PC-9 (cell line): ENCODE measurements around the gene SCART1.

Experiments used
- EZH2 ChIP-seq: fragments of 200-600 bp; sonication (generic); IDR thresholded peaks from 2 replicates; pipeline ENCODE4 v1.8.0; 2017; ENCODE audit warnings: antibody characterized with exemption, low read depth
- TF ChIP-seq, protein P1 (sequence below): fragments of 200-600 bp; sonication (generic); conservative IDR thresholded peaks from 2 replicates; pipeline ENCODE4 v1.6.1; 2017; ENCODE audit warnings: mixed run types, antibody characterized with exemption, mild to moderate bottlenecking, moderate library complexity

- no peak for TF ChIP-seq EZH2
- TF ChIP-seq, protein P1, sequence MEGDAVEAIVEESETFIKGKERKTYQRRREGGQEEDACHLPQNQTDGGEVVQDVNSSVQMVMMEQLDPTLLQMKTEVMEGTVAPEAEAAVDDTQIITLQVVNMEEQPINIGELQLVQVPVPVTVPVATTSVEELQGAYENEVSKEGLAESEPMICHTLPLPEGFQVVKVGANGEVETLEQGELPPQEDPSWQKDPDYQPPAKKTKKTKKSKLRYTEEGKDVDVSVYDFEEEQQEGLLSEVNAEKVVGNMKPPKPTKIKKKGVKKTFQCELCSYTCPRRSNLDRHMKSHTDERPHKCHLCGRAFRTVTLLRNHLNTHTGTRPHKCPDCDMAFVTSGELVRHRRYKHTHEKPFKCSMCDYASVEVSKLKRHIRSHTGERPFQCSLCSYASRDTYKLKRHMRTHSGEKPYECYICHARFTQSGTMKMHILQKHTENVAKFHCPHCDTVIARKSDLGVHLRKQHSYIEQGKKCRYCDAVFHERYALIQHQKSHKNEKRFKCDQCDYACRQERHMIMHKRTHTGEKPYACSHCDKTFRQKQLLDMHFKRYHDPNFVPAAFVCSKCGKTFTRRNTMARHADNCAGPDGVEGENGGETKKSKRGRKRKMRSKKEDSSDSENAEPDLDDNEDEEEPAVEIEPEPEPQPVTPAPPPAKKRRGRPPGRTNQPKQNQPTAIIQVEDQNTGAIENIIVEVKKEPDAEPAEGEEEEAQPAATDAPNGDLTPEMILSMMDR: no peak
These were observed 4.4 kb downstream of the SCART1 start for GRCh38 chr10:133458021-133458709.
